KG1 (cell line): ENCODE measurements around the gene BTN3A1.
A peak's percentile ranks its signal among the peaks of the same experiment; 100 is the strongest.
"Not testable (repeated sequence)": the region's sequence is repeated elsewhere in the genome, so short reads cannot be mapped to it uniquely, and the experiment has no call there.

ENCODE experiments used
- DNase-seq: peaks from one replicate; lab custom pipeline; 2025; lab: John Stamatoyannopoulos, UW

BTN3A1 gene

GRCh38 chr6:26441977-26442376 is 39.9 kb downstream of the BTN3A1 start:
- DNase-seq = no peak

DNA sequence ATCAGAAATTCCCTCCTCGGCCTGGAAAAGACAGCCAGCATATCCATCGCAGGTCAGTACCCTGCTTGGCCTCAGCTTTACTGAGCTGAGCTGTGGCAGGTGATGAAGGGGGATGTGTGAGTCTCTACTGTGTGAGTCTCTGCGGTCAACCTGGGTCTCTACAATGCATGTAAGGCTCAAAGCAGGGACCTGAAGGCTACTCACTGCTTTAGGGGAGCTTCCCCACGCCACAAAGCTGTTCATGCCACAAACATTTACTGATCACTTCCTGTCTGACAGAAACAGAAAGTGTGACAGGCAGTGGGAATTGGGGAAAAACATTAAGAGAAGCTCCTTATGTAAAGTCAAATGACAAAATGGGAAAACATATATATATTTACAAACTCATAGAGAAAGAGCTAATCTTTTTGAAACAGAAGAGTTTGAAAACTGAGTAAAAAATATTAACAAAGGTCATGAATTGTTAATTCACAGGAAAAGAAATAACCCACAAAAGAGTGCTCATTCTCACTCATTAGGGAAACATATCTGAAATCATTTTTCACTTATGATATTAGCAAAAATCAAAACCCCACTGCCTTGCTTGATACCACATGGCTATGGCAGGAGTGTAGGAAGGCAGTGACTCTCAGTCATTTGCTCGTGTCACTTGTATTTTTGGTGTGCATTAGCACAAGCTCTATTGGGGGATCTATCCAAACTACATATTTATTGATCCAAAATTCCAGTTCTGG is 44.0 kb downstream of the BTN3A1 start:
- no peak for DNase-seq

GRCh38 chr6:26447257-26447656 is 45.2 kb downstream of the BTN3A1 start:
- DNase-seq = no peak

DNA sequence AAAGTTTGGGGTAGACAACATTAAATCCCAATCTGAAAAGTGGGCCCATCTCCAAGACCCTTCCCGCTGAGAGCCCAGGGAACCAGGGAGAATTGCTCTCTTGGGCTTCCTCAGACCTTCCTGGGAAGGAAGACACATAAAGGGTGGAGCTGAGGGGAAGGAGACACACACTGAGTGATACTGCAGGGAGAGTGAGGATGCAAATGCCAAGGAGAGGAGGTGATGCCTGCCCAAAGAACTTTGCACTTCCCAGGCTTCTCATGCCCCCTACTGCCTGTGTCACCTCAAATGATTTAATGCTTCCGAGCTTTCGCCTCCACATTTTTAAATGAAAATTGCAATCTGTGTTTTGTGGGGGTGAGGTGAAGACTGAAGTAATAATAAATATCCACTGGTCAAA is 48.2 kb downstream of the BTN3A1 start:
- no peak for DNase-seq

- no peak for DNase-seq
These were observed 50.7 kb downstream of the BTN3A1 start for GRCh38 chr6:26452631-26453235.

GRCh38 chr6:26454631-26455030 is 52.6 kb downstream of the BTN3A1 start:
- no peak for DNase-seq

DNA sequence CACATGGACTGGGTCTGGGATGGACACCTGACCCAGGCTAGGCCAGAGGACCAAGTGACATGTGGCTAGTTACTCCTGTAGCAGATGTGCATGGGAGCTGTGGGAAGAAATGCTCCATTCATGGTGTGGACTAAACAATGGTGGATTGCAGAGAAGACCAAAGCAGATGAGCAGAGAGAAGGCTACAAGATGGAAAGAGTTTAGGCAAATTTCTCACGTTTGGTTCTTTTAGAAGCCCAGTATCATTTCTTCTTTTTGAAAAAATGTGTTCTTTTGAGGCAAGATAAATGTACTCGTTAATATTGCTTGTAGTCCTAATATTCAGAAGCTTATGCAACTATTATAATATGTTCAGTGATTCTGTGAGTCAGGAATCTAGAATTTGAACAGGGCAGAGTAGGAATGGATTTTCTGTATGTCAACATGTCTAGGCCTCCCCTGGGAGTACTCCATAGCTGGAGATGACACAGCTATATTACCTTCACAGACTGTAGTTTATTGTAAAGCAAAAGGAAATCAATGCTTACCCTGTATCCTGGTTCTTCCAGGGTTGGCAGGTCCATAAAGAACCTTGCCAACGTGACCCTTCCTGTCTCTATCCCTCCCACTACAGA is 53.4 kb downstream of the BTN3A1 start:
- DNase-seq = no peak

DNA sequence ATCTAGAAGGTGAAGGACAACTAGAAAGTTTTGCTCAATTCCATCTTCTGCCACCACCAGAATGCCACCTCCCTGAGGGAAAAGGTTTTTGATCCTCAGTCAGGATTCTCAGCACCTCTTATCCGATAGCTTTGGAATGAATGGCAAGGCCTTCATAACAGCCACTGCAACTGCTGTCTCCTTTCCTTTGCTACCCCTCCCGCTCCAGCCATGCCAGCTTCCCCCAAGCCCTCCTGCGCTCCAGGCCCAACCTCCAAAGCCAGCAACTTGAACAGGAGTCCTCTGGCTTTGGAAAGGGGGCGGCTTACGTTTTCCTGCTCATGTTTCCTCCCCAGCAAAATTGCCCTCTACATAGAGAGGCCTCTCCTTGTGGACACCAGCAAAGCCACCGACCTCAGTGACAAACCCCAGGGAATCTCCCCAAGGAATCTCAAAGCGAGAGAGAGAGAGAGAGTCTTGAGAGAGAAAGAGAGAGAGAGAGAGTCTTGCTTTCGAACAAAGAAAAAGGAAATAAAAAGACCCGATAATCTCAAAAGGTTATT is 55.3 kb downstream of the BTN3A1 start:
- DNase-seq = no peak

DNA sequence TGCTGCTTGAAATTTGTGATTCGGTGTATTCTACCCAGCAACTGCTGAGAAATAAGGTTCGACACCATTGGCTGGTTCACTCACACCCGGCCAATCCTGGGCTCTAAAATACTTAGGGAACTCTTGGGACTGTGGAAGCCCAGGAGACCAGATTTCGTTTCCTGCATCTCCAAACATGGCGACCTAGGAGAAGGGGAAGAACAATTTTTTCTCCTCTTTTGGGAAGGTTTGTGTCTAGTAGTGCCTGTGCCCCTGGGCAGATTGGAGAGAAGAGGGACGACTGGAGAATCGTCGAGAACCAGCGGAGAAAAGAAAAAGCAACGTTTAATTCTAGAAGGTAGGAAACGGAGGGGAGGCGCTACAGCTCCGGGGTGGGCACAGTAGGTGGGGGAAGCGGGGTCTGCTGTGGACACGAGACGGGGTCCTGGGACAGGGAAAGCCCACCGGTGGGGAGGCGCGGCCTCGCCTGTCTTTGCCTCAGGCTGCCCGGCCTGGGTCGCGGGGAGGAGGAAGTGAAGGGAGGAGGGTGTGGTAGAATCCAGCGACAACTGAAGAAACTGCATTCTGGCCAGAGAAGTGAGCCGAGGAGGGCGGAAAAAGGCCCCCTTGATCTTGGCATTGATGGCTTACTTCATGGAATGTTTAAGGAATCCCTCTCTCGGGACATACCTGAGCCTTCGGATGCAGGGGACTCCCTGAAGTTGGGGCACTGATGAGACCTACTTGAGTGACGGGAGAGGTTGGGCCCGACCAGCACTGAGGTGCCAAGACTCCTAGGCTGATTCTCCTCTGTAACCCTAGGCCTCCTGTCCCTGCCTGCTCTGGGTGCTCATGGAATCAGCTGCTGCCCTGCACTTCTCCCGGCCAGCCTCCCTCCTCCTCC is 56.0 kb downstream of the BTN3A1 start, which contains the start of gene BTN2A1:
BTN2A1 (plus strand) TSS at position 150 of the 883 bp plus-strand sequence; CDS start at position 832, 682 bp downstream.
- DNase-seq = peak; percentile 73

DNA sequence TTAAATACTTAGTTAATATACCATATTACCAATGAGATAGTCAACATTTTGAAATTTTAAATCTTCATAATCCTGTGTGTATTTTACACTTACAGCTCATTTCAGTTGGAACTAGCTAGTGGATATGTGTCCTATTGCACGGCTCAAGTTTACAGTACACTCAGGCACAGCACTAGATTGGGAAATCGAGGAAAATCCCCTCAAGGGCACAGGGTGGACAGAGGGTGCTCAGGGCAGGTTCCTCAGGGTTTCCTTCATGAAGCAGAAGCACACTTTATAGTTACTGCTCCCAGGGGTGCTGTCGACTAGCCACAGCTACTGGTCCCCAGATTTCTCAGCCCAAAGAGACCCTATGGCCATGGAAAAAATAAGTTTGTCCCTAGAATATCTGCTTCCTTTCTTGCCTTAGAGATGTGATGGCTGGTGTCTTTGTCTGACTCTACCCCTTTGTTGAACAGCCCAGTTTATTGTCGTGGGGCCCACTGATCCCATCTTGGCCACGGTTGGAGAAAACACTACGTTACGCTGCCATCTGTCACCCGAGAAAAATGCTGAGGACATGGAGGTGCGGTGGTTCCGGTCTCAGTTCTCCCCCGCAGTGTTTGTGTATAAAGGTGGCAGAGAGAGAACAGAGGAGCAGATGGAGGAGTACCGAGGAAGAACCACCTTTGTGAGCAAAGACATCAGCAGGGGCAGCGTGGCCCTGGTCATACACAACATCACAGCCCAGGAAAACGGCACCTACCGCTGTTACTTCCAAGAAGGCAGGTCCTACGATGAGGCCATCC is 57.1 kb downstream of the BTN3A1 start:
- DNase-seq = no peak

DNA sequence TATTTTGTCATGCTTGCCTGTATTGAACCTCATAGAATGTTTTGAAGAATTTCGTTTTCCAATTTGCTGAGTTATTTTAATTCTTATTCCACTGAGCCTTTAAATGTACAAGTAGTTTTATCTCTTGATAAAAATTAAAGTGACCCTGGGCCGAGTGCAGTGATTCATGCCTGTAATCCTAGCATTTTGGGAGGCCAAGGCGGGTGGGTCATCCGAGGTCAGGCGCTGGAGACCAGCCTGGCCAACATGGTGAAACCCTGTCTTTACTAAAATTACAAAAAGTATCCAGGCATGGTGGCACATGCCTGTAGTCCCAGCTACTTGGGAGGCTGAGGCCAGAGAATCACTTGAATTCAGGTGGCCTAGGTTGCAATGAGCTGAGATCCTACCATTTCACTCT is 59.3 kb downstream of the BTN3A1 start:
- DNase-seq = not testable (repeated sequence)

- DNase-seq = no peak
These were observed 61.9 kb downstream of the BTN3A1 start for GRCh38 chr6:26464014-26464413.

DNA sequence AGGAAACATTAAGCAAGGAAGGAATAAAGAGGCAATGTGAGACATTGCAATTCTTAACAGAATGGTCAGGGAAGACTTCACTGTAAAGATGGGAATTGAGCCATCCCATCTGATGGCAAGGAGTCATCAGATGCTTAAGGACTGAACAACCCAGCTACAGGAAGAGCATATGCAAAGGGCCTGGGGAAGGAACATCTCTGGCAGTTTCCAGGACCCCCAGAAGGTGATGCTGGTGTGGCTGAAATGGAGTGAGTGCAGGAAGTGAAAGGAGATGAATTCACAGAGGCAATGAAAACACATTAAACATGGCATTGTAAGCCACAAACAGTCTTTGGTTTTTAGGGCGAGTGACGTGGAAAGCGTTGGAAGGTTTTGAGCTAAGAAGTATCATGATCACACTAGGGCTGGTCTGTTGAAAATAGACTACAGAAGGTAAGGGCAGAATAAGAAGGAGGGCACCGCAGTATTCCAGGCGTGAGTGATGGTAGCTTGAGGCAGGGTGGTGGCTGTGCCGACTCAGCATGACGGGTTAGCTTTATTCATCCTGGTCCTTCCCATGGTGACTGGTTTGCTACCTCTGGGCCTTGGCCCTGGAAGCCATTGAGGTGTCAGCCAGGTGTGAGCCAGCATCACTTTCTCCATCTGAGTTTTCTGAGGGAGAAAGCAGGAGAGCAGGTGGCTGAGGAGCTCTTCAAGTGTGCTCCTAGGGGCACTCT is 62.5 kb downstream of the BTN3A1 start:
- DNase-seq = no peak
